CD4-positive, alpha-beta T cell (primary cell): ENCODE results near the gene GPSM1. TPM values are rescaled to one million over a fixed set of nuclear protein-coding genes. Genes with fewer than 3 reads are reported as not detected.
A peak's percentile ranks its signal among the peaks of the same experiment; 100 is the strongest.
"Not testable (repeated sequence)": the region's sequence is repeated elsewhere in the genome, so short reads cannot be mapped to it uniquely, and the experiment has no call there.

ENCODE experiments used
- ATAC-seq: fragments of 200-7000 bp; cut with Tn5 transposase; one replicate; pipeline ENCODE4 v1.10.0; 2022; ENCODE audit warnings: mild to moderate bottlenecking; ENCODE audit not compliant: poor library complexity
- CTCF ChIA-PET: fragments of 350-600 bp; sonication (Branson Sonifier 250); formaldehyde crosslinking; loops from one replicate; lab custom pipeline; 2021; ENCODE audit warnings: antibody characterized with exemption, inconsistent platforms; lab: Charles Lee
- POLR2A ChIA-PET: fragments of 350-600 bp; sonication (Branson Sonifier 250); formaldehyde crosslinking; loops from one replicate; lab custom pipeline; 2021; ENCODE audit warnings: antibody characterized with exemption, inconsistent platforms; lab: Charles Lee
- DNase-seq, 14 experiments: peaks; one replicate each; pipeline ENCODE4 v3.0.0-alpha.2; 2013 to 2020; ENCODE audit warnings: mixed read lengths in 2 of 14
- H3K27ac ChIP-seq, 2 donors: one replicate each; pipeline versions ENCODE4 v1.5.1 to v1.7.0; 2013; ENCODE audit warnings: low read length in 2 of 2, low read depth in 1 of 2, mild to moderate bottlenecking in 1 of 2
- H3K27me3 ChIP-seq, 2 experiments: 1 replicate in 1 of 2; 2 replicates in 1 of 2; pipeline versions ENCODE4 v1.6.1 to v1.7.0; 2013; ENCODE audit warnings: low read length in 2 of 2, control low read depth in 1 of 2, mild to moderate bottlenecking in 1 of 2, moderate library complexity in 1 of 2; ENCODE audit not compliant: insufficient read depth in 2 of 2, control insufficient read depth in 1 of 2
- H3K36me3 ChIP-seq: one replicate; pipeline ENCODE4 v1.6.1; 2013; ENCODE audit warnings: low read length, control low read depth; ENCODE audit not compliant: insufficient read depth
- H3K4me1 ChIP-seq: one replicate; pipeline ENCODE4 v1.6.1; 2013; ENCODE audit warnings: low read length, control low read depth; ENCODE audit not compliant: insufficient read depth
- H3K4me3 ChIP-seq: one replicate; pipeline ENCODE4 v1.5.1; 2013; ENCODE audit warnings: mild to moderate bottlenecking, low read length, moderate library complexity
- H3K9me3 ChIP-seq, 2 experiments: 1 replicate in 1 of 2; 2 replicates in 1 of 2; pipeline versions ENCODE4 v1.6.1 to v1.7.0; 2013; ENCODE audit warnings: low read length in 2 of 2, mild to moderate bottlenecking in 2 of 2, control low read depth in 1 of 2, moderate library complexity in 1 of 2; ENCODE audit not compliant: control insufficient read depth in 1 of 2, insufficient read depth in 1 of 2
- H3K27ac Mint-ChIP-seq: one replicate; pipeline ENCODE4 v1.8.0; 2020; ENCODE audit warnings: mixed read lengths
- H3K27me3 Mint-ChIP-seq: one replicate; pipeline ENCODE4 v1.8.0; 2021; ENCODE audit warnings: mixed read lengths
- H3K36me3 Mint-ChIP-seq: one replicate; pipeline ENCODE4 v1.8.0; 2021; ENCODE audit warnings: low read depth, mixed read lengths
- H3K4me1 Mint-ChIP-seq: one replicate; pipeline ENCODE4 v1.8.0; 2021; ENCODE audit warnings: low read depth, mixed read lengths
- H3K4me3 Mint-ChIP-seq: one replicate; pipeline ENCODE4 v1.8.0; 2020; ENCODE audit warnings: mild to moderate bottlenecking, mixed read lengths
- H3K9me3 Mint-ChIP-seq: one replicate; pipeline ENCODE4 v1.8.0; 2020; ENCODE audit warnings: mixed read lengths
- CTCF ChIP-seq: fragments of 200-600 bp; IDR thresholded peaks from one replicate; pipeline ENCODE4 v1.8.0; 2022; ENCODE audit warnings: antibody characterized with exemption, mild to moderate bottlenecking
- intact Hi-C, 2 experiments: fragments of 100-400 bp; cut with DNase I in 1 of 2; cut with micrococcal nuclease in 1 of 2; formaldehyde crosslinking; loops; one replicate each; pipeline versions ENCODE4 v1.15.1 to v1.9.0; 2023 to 2025; cut with DNase I, micrococcal nuclease
- total RNA-seq, 174 experiments: library from RNA in 2 of 174; stranded (reverse) in 2 of 174; gene quantifications; one replicate each; pipeline ENCODE4 v1.2.3 and lab custom pipeline; 2021 to 2026

The GPSM1 gene
- total RNA-seq, 2 experiments from 2014 or later, result 7.7 to 8.6 TPM

GRCh38 chr9:136407061-136407460 lies 79.7 kb downstream of the GPSM1 start:
- POLR2A ChIA-PET, H3K4me3 Mint-ChIP-seq, H3K9me3 Mint-ChIP-seq, H3K27ac Mint-ChIP-seq, ATAC-seq, H3K27me3 ChIP-seq, CTCF ChIA-PET, H3K4me3 ChIP-seq, H3K9me3 ChIP-seq, H3K27ac ChIP-seq, H3K27me3 Mint-ChIP-seq: not testable (repeated sequence)
- intact Hi-C loops, result loop anchor here in 1 of 2 experiments (10.0 kb wide), 3 partner anchors 138 to 442 kb away; partner anchors contain the start of genes NOTCH1, RABL6 and UBAC1
- peaks cover 67% of the 10 kb centered on the region for H3K36me3 Mint-ChIP-seq
- Histone ChIP-seq H3K36me3 (peaks cover 28% of the 10 kb centered on the region), H3K4me1 (peaks cover 81% of the 10 kb centered on the region)
- peaks cover 65% of the 10 kb centered on the region for H3K4me1 Mint-ChIP-seq
- peak in 1 of 14 experiments; percentile 20 for DNase-seq

- Histone ChIP-seq H3K9me3 (no peaks in the 10 kb centered on the region), H3K36me3 (peaks cover 29% of the 10 kb centered on the region), H3K27me3 (no peaks in the 10 kb centered on the region), H3K4me3 (no peak overlapping the region), H3K4me1 (peaks cover 74% of the 10 kb centered on the region), H3K27ac (no peak overlapping the region)
- peaks cover 63% of the 10 kb centered on the region for H3K4me1 Mint-ChIP-seq
- ChIA-PET POLR2A (interaction anchor here (0.6 kb wide), 1 partner anchor 293 kb away, joined by 3 read pairs; no protein-coding TSS in a partner anchor), CTCF (no interaction called here)
- H3K9me3 Mint-ChIP-seq, result no peaks in the 10 kb centered on the region
- H3K36me3 Mint-ChIP-seq, result peaks cover 74% of the 10 kb centered on the region
- H3K27me3 Mint-ChIP-seq, result no peaks in the 10 kb centered on the region
- ATAC-seq (no peak), DNase-seq (peak in 2 of 14 experiments; percentile 29 to 34)
- intact Hi-C loops, result loop anchor here in 1 of 2 experiments (10.0 kb wide), 3 partner anchors 137 to 443 kb away; partner anchors contain the start of genes NOTCH1, RABL6 and UBAC1
- H3K27ac Mint-ChIP-seq, result peak overlapping the region; percentile 20
- no peak for TF ChIP-seq CTCF
- H3K4me3 Mint-ChIP-seq, result peak overlapping the region; percentile 61
Measured at GRCh38 chr9:136407911-136408310, 80.6 kb downstream of the GPSM1 start.

Other genes with a start within 250 kb of the GPSM1 start
- gene NACC2, start 232.2 kb upstream of the GPSM1 start, total RNA-seq, result 1 to 10 TPM; 2.1 to 2.7 TPM
- 1 to 10 TPM; 6.5 to 7.9 TPM for gene TMEM250, start 208.7 kb upstream of the GPSM1 start, total RNA-seq
- gene LHX3, start 122.4 kb upstream of the GPSM1 start, total RNA-seq, result under 1 TPM; 0.11 to 0.16 TPM
- 10 to 100 TPM; 14.4 TPM for gene QSOX2, start 81.7 kb upstream of the GPSM1 start, total RNA-seq
- gene CCDC187, start 23.4 kb upstream of the GPSM1 start, total RNA-seq, result not detected
- 10 to 100 TPM; 15.4 to 17.0 TPM for gene DNLZ, start 36.2 kb downstream of the GPSM1 start, total RNA-seq
- under 1 TPM; 0.36 to 0.64 TPM for gene CARD9, start 46.1 kb downstream of the GPSM1 start, total RNA-seq
- gene SNAPC4, start 72.6 kb downstream of the GPSM1 start, total RNA-seq, result 1 to 10 TPM; 7.7 to 8.0 TPM
- 10 to 100 TPM; 37.7 to 43.2 TPM for gene ENTR1, start 83.1 kb downstream of the GPSM1 start, total RNA-seq
- 100 to 1,000 TPM; 107 to 109 TPM for gene PMPCA, start 83.1 kb downstream of the GPSM1 start, total RNA-seq
- 10 to 100 TPM; 17.2 to 19.4 TPM for gene INPP5E, start 112.3 kb downstream of the GPSM1 start, total RNA-seq
- 10 to 100 TPM; 73.0 to 75.0 TPM for gene SEC16A, start 155.5 kb downstream of the GPSM1 start, total RNA-seq
- 10 to 100 TPM; 30.8 to 34.2 TPM for gene NOTCH1, start 218.5 kb downstream of the GPSM1 start, total RNA-seq